HepG2 (cell line): ENCODE data around the gene STAT6. TPM values are rescaled to one million over a fixed set of nuclear protein-coding genes. Genes with fewer than 3 reads are reported as not detected.
A peak's percentile ranks its signal among the peaks of the same experiment; 100 is the strongest.

Source experiments
- BORCS8-MEF2B ChIP-seq: sonication (generic); formaldehyde crosslinking; IDR thresholded peaks from 2 replicates; pipeline ENCODE4 v1.8.0; 2022; ENCODE audit warnings: mild to moderate bottlenecking, missing genetic modification reagents
- EHMT2 ChIP-seq: fragments of 200-600 bp; sonication (generic); IDR thresholded peaks from 2 replicates; pipeline ENCODE4 v1.7.0; 2017; ENCODE audit warnings: antibody characterized with exemption, low read depth, low read length, borderline replicate concordance
- FOSL2 ChIP-seq: sonication (generic); formaldehyde crosslinking; IDR thresholded peaks from 2 replicates; pipeline ENCODE4 v1.4.0; 2020; ENCODE audit warnings: missing genetic modification reagents
- HOXA9 ChIP-seq: sonication (generic); formaldehyde crosslinking; IDR thresholded peaks from 2 replicates; pipeline ENCODE4 v1.8.1; 2022; ENCODE audit warnings: missing genetic modification reagents, mild to moderate bottlenecking, moderate library complexity, borderline replicate concordance
- LCORL ChIP-seq, 2 experiments: fragments of 450-650 bp in 1 of 2; sonication (generic) in 1 of 2; formaldehyde crosslinking in 1 of 2; IDR thresholded peaks; 2 replicates each; pipeline versions ENCODE4 v1.5.0 to v1.6.1; 2017 to 2020; ENCODE audit warnings: antibody characterized with exemption in 1 of 2, missing genetic modification reagents in 1 of 2
- MEF2D ChIP-seq: sonication (generic); formaldehyde crosslinking; IDR thresholded peaks from 2 replicates; pipeline ENCODE4 v1.5.1; 2020; ENCODE audit warnings: mild to moderate bottlenecking, missing genetic modification reagents
- NONO ChIP-seq, 2 experiments: fragments of 450-650 bp in 1 of 2; sonication (generic) in 1 of 2; formaldehyde crosslinking in 1 of 2; IDR thresholded peaks in 1 of 2; conservative IDR thresholded peaks in 1 of 2; 2 replicates each; pipeline versions ENCODE4 v1.6.1 to v1.8.0; 2017 to 2022; ENCODE audit warnings: mild to moderate bottlenecking in 1 of 2, missing genetic modification reagents in 1 of 2, moderate library complexity in 1 of 2
- SRSF1 ChIP-seq: fragments of 200-400 bp; formaldehyde crosslinking; optimal IDR thresholded peaks from 2 replicates; pipeline ENCODE3; 2017; ENCODE audit warnings: mild to moderate bottlenecking, low read depth, low read length, moderate library complexity
- THYN1 ChIP-seq: sonication (generic); formaldehyde crosslinking; IDR thresholded peaks from 2 replicates; pipeline ENCODE4 v1.8.1; 2023; ENCODE audit warnings: low read depth, mild to moderate bottlenecking, moderate library complexity, missing genetic modification reagents, borderline replicate concordance
- ZFP82 ChIP-seq: sonication (generic); formaldehyde crosslinking; IDR thresholded peaks from 2 replicates; pipeline ENCODE4 v1.5.1; 2020; ENCODE audit warnings: mild to moderate bottlenecking, missing genetic modification reagents, borderline replicate concordance
- ZMYM4 ChIP-seq: sonication (generic); formaldehyde crosslinking; IDR thresholded peaks from 2 replicates; pipeline ENCODE4 v1.8.1; 2023; ENCODE audit warnings: mild to moderate bottlenecking, missing genetic modification reagents
- ZNF597 ChIP-seq: sonication (generic); formaldehyde crosslinking; IDR thresholded peaks from 2 replicates; pipeline ENCODE4 v1.5.0; 2020; ENCODE audit warnings: missing genetic modification reagents
- ZNF615 ChIP-seq: sonication (generic); formaldehyde crosslinking; IDR thresholded peaks from 2 replicates; pipeline ENCODE4 v1.5.0; 2020; ENCODE audit warnings: mild to moderate bottlenecking, missing genetic modification reagents, borderline replicate concordance
- ZNF660 ChIP-seq: sonication (generic); formaldehyde crosslinking; IDR thresholded peaks from 2 replicates; pipeline ENCODE4 v1.5.1; 2020; ENCODE audit warnings: mild to moderate bottlenecking, low read depth, missing genetic modification reagents, borderline replicate concordance
- ZNF737 ChIP-seq: sonication (generic); formaldehyde crosslinking; IDR thresholded peaks from 2 replicates; pipeline ENCODE4 v1.5.0; 2020; ENCODE audit warnings: missing genetic modification reagents, mild to moderate bottlenecking, borderline replicate concordance
- ZNF746 ChIP-seq: sonication (generic); formaldehyde crosslinking; IDR thresholded peaks from 2 replicates; pipeline ENCODE4 v1.8.0; 2022; ENCODE audit warnings: mild to moderate bottlenecking, missing genetic modification reagents
- ZNF782 ChIP-seq: sonication (generic); formaldehyde crosslinking; IDR thresholded peaks from 2 replicates; pipeline ENCODE4 v1.4.0; 2020; ENCODE audit warnings: missing genetic modification reagents, mild to moderate bottlenecking, borderline replicate concordance
- ZNF878 ChIP-seq: sonication (generic); formaldehyde crosslinking; IDR thresholded peaks from 2 replicates; pipeline ENCODE4 v1.8.1; 2023; ENCODE audit warnings: mild to moderate bottlenecking, missing genetic modification reagents, moderate library complexity
- polyA plus RNA-seq, 8 experiments: library from polyadenylated mRNA; depleted of rRNA in 3 of 8; stranded (reverse) in 7 of 8; unstranded in 1 of 8; fragments of >200 nt; fragmentation: Illumina TruSeq in 4 of 8; extraction: Trizol in 4 of 8; gene quantifications; 2 replicates each; pipeline versions ENCODE4 v1.2.1 to v1.2.3, GENCODE V29; 2011 to 2016; ENCODE audit warnings: low read depth in 4 of 8, missing spikeins in 1 of 8, mixed read lengths in 1 of 8; ENCODE audit not compliant: insufficient read depth in 1 of 8
- total RNA-seq, 5 experiments: library from RNA; depleted of rRNA; stranded (reverse); fragments of >200 nt; fragmentation: Illumina TruSeq; extraction: Trizol; gene quantifications; 2 replicates each; pipeline ENCODE4 v1.2.3, GENCODE V29; 2016; ENCODE audit warnings: low read depth in 1 of 5
- TF ChIP-seq, protein P1 (sequence below): sonication (generic); formaldehyde crosslinking; IDR thresholded peaks from 2 replicates; pipeline ENCODE4 v1.4.0; 2020; ENCODE audit warnings: missing genetic modification reagents, borderline replicate concordance
- TF ChIP-seq, protein P2 (sequence below): sonication (generic); formaldehyde crosslinking; IDR thresholded peaks from 2 replicates; pipeline ENCODE4 v1.4.0; 2020; ENCODE audit warnings: missing genetic modification reagents
- TF ChIP-seq, protein P3 (sequence below): IDR thresholded peaks from 2 replicates; pipeline ENCODE4 v1.6.1; 2016

STAT6 gene
- total and polyA plus RNA-seq, 2 of the 13 experiments (the other 11 are each of a cell fraction or from before 2014, with no cell fraction given) = 28.0 to 62.2 TPM

DNA sequence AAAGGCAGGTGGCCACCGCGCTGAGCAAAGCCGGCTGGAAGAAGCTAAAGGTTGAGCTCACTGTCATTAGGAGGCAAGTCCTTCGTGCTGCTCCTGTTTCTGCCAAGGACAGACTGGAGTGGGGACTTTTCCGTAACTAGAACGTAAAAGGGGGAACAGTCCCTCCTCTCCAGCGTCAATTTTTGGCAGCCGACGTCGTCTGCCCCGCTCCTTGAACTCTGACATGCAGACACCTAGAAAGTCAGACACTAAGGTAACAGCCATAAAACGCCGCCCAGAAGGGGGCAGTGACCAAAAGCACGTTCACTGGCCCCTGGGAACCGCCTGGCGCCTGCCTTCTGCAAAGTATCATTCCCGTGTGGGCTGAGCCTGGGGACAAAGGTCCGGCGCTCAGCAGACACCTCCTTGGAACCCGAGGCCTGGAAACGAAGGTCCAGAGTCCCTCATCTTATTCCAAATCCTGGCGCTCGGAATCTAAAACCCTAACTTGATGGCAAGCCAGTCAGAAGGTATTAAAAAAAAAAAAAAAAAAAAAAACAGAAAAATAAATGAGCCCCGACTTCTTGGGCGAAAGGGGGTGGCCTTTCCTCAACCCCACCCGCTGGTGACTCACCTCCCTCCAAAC lies 16.1 kb upstream of the STAT6 start (continued):
- TF ChIP-seq ZNF597 (CRISPR knock-in tag) (no peak), ZNF878 (CRISPR knock-in tag) (peak; percentile 67; the same call in 1 of the 2 replicates), ZNF746 (CRISPR knock-in tag) (no peak; the same call in 1 of the 2 replicates), MEF2D (CRISPR knock-in tag) (no peak; the same call in 1 of the 2 replicates), NONO (IDR thresholded peaks at IDR 0.05) (no peak), NONO (CRISPR knock-in tag; conservative IDR thresholded peaks at IDR 0.05) (no peak), LCORL (IDR thresholded peaks at IDR 0.05) (no peak), LCORL (CRISPR knock-in tag; IDR thresholded peaks at IDR 0.05) (peak; percentile 73), FOSL2 (peak; percentile 74; the same call in 1 of the 2 replicates), ZMYM4 (CRISPR knock-in tag) (0 out of 2 replicates have a peak, but pooled peaks have one; percentile 35), ZFP82 (CRISPR knock-in tag) (0 out of 2 replicates have a peak, but pooled peaks have one; percentile 44), EHMT2 (no peak), BORCS8-MEF2B (CRISPR knock-in tag) (no peak), ZNF737 (CRISPR knock-in tag) (no peak), ZNF660 (no peak), HOXA9 (CRISPR knock-in tag) (no peak), SRSF1 (no peak), ZNF782 (CRISPR knock-in tag) (no peak), ZNF615 (CRISPR knock-in tag) (no peak), THYN1 (CRISPR knock-in tag) (no peak)
- TF ChIP-seq, protein P1, sequence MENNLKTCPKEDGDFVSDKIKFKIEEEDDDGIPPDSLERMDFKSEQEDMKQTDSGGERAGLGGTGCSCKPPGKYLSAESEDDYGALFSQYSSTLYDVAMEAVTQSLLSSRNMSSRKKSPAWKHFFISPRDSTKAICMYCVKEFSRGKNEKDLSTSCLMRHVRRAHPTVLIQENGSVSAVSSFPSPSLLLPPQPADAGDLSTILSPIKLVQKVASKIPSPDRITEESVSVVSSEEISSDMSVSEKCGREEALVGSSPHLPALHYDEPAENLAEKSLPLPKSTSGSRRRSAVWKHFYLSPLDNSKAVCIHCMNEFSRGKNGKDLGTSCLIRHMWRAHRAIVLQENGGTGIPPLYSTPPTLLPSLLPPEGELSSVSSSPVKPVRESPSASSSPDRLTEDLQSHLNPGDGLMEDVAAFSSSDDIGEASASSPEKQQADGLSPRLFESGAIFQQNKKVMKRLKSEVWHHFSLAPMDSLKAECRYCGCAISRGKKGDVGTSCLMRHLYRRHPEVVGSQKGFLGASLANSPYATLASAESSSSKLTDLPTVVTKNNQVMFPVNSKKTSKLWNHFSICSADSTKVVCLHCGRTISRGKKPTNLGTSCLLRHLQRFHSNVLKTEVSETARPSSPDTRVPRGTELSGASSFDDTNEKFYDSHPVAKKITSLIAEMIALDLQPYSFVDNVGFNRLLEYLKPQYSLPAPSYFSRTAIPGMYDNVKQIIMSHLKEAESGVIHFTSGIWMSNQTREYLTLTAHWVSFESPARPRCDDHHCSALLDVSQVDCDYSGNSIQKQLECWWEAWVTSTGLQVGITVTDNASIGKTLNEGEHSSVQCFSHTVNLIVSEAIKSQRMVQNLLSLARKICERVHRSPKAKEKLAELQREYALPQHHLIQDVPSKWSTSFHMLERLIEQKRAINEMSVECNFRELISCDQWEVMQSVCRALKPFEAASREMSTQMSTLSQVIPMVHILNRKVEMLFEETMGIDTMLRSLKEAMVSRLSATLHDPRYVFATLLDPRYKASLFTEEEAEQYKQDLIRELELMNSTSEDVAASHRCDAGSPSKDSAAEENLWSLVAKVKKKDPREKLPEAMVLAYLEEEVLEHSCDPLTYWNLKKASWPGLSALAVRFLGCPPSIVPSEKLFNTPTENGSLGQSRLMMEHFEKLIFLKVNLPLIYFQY (CRISPR knock-in tag) = no peak
- TF ChIP-seq, protein P2, sequence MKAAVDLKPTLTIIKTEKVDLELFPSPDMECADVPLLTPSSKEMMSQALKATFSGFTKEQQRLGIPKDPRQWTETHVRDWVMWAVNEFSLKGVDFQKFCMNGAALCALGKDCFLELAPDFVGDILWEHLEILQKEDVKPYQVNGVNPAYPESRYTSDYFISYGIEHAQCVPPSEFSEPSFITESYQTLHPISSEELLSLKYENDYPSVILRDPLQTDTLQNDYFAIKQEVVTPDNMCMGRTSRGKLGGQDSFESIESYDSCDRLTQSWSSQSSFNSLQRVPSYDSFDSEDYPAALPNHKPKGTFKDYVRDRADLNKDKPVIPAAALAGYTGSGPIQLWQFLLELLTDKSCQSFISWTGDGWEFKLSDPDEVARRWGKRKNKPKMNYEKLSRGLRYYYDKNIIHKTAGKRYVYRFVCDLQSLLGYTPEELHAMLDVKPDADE (CRISPR knock-in tag) = no peak
- TF ChIP-seq, protein P3, sequence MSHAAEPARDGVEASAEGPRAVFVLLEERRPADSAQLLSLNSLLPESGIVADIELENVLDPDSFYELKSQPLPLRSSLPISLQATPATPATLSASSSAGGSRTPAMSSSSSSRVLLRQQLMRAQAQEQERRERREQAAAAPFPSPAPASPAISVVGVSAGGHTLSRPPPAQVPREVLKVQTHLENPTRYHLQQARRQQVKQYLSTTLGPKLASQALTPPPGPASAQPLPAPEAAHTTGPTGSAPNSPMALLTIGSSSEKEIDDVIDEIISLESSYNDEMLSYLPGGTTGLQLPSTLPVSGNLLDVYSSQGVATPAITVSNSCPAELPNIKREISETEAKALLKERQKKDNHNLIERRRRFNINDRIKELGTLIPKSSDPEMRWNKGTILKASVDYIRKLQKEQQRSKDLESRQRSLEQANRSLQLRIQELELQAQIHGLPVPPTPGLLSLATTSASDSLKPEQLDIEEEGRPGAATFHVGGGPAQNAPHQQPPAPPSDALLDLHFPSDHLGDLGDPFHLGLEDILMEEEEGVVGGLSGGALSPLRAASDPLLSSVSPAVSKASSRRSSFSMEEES (CRISPR knock-in tag) = no peak
